Right lobe of liver (tissue), 6 donors: ENCODE results near the gene BTBD17. TPM values are rescaled to one million over a fixed set of nuclear protein-coding genes. Genes with fewer than 3 reads are reported as not detected.

Source experiments
- ATAC-seq, 4 donors: fragments of 200-7000 bp; cut with Tn5 transposase; one replicate each; pipeline ENCODE4 v1.9.1; 2020; ENCODE audit warnings: mild to moderate bottlenecking in 4 of 4, moderate library complexity in 4 of 4
- DNase-seq, 3 donors: peaks; one replicate each; pipeline ENCODE4 v3.0.0-alpha.2; 2020
- H3K27ac ChIP-seq, 3 donors: fragments of 200-600 bp; one replicate each; pipeline ENCODE4 v1.8.0; 2022
- H3K27me3 ChIP-seq, 2 donors: fragments of 200-600 bp; one replicate each; pipeline ENCODE4 v1.8.0; 2022
- H3K36me3 ChIP-seq, 4 donors: fragments of 200-600 bp; sonication (generic) in 1 of 4; one replicate each; pipeline versions ENCODE4 v1.5.1 to v1.8.0; 2017 to 2022; ENCODE audit warnings: control low read depth in 1 of 4
- H3K4me1 ChIP-seq, 4 donors: fragments of 200-600 bp; sonication (generic) in 1 of 4; one replicate each; pipeline versions ENCODE4 v1.5.1 to v1.8.0; 2017 to 2022; ENCODE audit warnings: control low read depth in 1 of 4
- H3K4me3 ChIP-seq, 3 donors: fragments of 200-600 bp; one replicate each; pipeline ENCODE4 v1.8.0; 2022
- H3K9me3 ChIP-seq, 4 donors: fragments of 200-600 bp; sonication (generic) in 1 of 4; one replicate each; pipeline versions ENCODE4 v1.5.1 to v1.8.0; 2017 to 2022; ENCODE audit warnings: control low read depth in 1 of 4
- POLR2A ChIP-seq: fragments of 450-650 bp; IDR thresholded peaks from one replicate; pipeline ENCODE4 v1.6.1; 2017; ENCODE audit warnings: antibody characterized with exemption, mild to moderate bottlenecking
- WGBS: methylation state at CpG from one replicate; pipeline ENCODE4 v1.1.6; 2018; ENCODE audit warnings: low coverage, low lambda C conversion rate; ENCODE audit not compliant: insufficient coverage; ENCODE audit errors: missing lambda C conversion rate; 5-methylcytosine and 5-hydroxymethylcytosine counted together
- intact Hi-C, 2 donors: fragments of 100-400 bp; cut with DNase I; formaldehyde crosslinking; loops; one replicate each; pipeline versions ENCODE4 v1.11.2 to v1.14.1; 2022
- total RNA-seq, 6 experiments: library from RNA; depleted of rRNA in 2 of 6; stranded (reverse); fragments of >200 nt in 2 of 6; fragmentation: NEBNext Ultra II Directional in 3 of 6; extraction: Animal tissue kit (Norgen Biotek cat#: 25700) in 3 of 6; gene quantifications; one replicate each; pipeline versions ENCODE4 v1.1.0 to v1.2.4, GENCODE V29; 2016 to 2023
- TF ChIP-seq, protein P1 (sequence below), 4 donors: fragments of 200-600 bp in 3 of 4; fragments of 450-650 bp in 1 of 4; IDR thresholded peaks; one replicate each; pipeline versions ENCODE4 v1.5.1 to v1.8.0; 2016 to 2022; ENCODE audit warnings: antibody characterized with exemption in 4 of 4, mild to moderate bottlenecking in 2 of 4
- donor health status: DM: no; HTN: yes; CAD: no.
- donor health status: DM: no; HTN: no; CAD: no.
- donor health status: DM: no; HTN: no; CAD: no.
- donor health status: DM: no; HTN: yes; CAD: no.
- donor health status: DM: no; HTN: yes; CAD: no.

Gene BTBD17
- total RNA-seq, 6 experiments from 2014 or later = not detected

DNA sequence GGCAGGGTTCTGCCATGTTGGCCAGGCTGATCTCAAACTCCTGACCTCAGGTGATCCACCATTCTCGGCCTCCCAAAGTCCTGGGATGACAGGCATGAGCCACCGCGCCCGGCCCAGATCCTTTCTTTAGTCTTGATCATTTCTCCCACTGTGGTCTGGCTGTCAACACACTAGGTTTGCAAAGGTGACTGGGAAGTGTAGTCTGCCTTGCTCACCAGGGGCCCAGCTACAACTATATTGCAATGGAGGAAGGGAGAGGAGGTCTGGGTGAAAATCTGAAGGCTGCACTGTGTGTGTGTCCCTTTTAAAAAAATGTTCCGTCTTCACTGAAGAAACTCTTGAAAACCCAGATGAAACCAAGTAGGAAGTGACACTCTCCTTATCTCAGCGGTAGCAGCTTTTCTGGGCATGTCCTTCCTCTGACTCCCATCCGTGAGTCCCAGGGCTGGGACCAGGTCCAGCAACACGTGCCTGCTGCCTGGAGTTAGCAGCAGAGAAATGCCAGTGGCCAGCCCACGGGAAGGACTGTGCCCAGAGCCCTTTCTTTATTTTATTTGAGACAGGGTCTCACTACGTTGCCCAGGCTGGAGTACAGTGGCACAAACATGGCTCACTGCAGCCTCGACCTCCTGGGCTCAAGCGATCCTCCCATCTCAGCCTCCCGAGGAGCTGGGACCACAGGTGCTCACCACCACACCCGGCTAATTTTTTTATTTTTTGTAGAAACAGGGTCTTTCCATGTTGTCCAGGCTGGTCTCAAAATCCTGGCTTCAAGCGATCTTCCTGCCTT is 53.5 kb downstream of the BTBD17 start:
- DNase-seq (peak in 1 of 3 donors; percentile 44), ATAC-seq (peak; percentile 65 to 84 (median 77))
- no peaks in the 10 kb centered on the region for H3K27me3 ChIP-seq
- H3K4me1 ChIP-seq = no peaks in the 10 kb centered on the region
- no peaks in the 10 kb centered on the region for H3K9me3 ChIP-seq
- H3K27ac ChIP-seq = no peak overlapping the region
- TF ChIP-seq POLR2A = no peak
- TF ChIP-seq, protein P1, sequence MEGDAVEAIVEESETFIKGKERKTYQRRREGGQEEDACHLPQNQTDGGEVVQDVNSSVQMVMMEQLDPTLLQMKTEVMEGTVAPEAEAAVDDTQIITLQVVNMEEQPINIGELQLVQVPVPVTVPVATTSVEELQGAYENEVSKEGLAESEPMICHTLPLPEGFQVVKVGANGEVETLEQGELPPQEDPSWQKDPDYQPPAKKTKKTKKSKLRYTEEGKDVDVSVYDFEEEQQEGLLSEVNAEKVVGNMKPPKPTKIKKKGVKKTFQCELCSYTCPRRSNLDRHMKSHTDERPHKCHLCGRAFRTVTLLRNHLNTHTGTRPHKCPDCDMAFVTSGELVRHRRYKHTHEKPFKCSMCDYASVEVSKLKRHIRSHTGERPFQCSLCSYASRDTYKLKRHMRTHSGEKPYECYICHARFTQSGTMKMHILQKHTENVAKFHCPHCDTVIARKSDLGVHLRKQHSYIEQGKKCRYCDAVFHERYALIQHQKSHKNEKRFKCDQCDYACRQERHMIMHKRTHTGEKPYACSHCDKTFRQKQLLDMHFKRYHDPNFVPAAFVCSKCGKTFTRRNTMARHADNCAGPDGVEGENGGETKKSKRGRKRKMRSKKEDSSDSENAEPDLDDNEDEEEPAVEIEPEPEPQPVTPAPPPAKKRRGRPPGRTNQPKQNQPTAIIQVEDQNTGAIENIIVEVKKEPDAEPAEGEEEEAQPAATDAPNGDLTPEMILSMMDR (IDR thresholded peaks at IDR 0.05) = no peak
- no peak overlapping the region for H3K4me3 ChIP-seq
- no peaks in the 10 kb centered on the region for H3K36me3 ChIP-seq
- intact Hi-C loops = loop anchor here in 1 of 2 donors (10.0 kb wide), 1 partner anchor 57 kb away; the partner anchor contains the start of genes BTBD17 and GPR142
- 63% methylated on average over 12 of the region's 15 CpGs for WGBS

Other genes starting within 250 kb of the BTBD17 start
- 100 to 1,000 TPM; 161 to 313 (median 282) TPM for gene RPL38, start 158.2 kb downstream of the BTBD17 start, total RNA-seq
- 1 to 10 TPM in 3 of 6 experiments, under 1 TPM in 3; 0.60 to 1.8 (median 1.3) TPM for gene TTYH2, start 148.3 kb downstream of the BTBD17 start, total RNA-seq
- gene DNAI2, start 87.6 kb downstream of the BTBD17 start, total RNA-seq = not detected
- 1 to 10 TPM in 1 of 6 experiments, under 1 TPM in 5; 0.31 to 1.1 (median 0.64) TPM for gene KIF19, start 35.6 kb downstream of the BTBD17 start, total RNA-seq
- gene GPR142, start 5.6 kb upstream of the BTBD17 start, total RNA-seq = under 1 TPM in 1 of 6 experiments, not detected in 5; 0.24 TPM
- 100 to 1,000 TPM; 120 to 215 (median 131) TPM for gene GPRC5C, start 70.2 kb upstream of the BTBD17 start, total RNA-seq
- 10 to 100 TPM in 1 of 6 experiments, 1 to 10 TPM in 5; 4.8 to 16.6 (median 6.6) TPM for gene CD300A, start 104.8 kb upstream of the BTBD17 start, total RNA-seq
- under 1 TPM; 0.07 to 0.33 (median 0.21) TPM for gene CD300LB, start 169.6 kb upstream of the BTBD17 start, total RNA-seq
- gene CD300C, start 184.2 kb upstream of the BTBD17 start, total RNA-seq = 1 to 10 TPM in 1 of 6 experiments, under 1 TPM in 5; 0.22 to 2.7 (median 0.41) TPM
- gene CD300H, start 205.6 kb upstream of the BTBD17 start, total RNA-seq = 1 to 10 TPM in 1 of 6 experiments, not detected in 5; 1.2 TPM
- not detected for gene CD300LD, start 230.4 kb upstream of the BTBD17 start, total RNA-seq